OCI-LY1 (cell line): ENCODE measurements around the gene PEX10.

ENCODE experiments used
- H2AFZ ChIP-seq: fragments of 200-600 bp; sonication (generic), shearing (Covaris generic); 2 replicates; pipeline ENCODE4 v1.6.0; 2014; ENCODE audit warnings: antibody characterized with exemption, mild to moderate bottlenecking, low read length
- H3F3A ChIP-seq: fragments of 200-600 bp; sonication (generic), shearing (Covaris generic); 2 replicates; pipeline ENCODE4 v1.6.0; 2014; ENCODE audit warnings: mild to moderate bottlenecking, antibody characterized with exemption, low read length, moderate library complexity; ENCODE audit not compliant: insufficient read depth
- H3K27ac ChIP-seq: fragments of 200-600 bp; sonication (generic); 2 replicates; pipeline ENCODE4 v1.5.1; 2014; ENCODE audit warnings: low read length, mixed run types, mild to moderate bottlenecking, low read depth; ENCODE audit not compliant: poor library complexity, severe bottlenecking
- H3K27me3 ChIP-seq: fragments of 200-600 bp; sonication (generic); 2 replicates; pipeline ENCODE4 v1.6.0; 2014; ENCODE audit warnings: antibody characterized with exemption, mild to moderate bottlenecking, low read length, moderate library complexity; ENCODE audit not compliant: insufficient read depth
- H3K36me3 ChIP-seq: fragments of 200-600 bp; sonication (generic); 2 replicates; pipeline ENCODE4 v1.6.1; 2014; ENCODE audit warnings: mild to moderate bottlenecking, antibody characterized with exemption, low read length, moderate library complexity, mixed read lengths; ENCODE audit not compliant: insufficient read depth
- H3K4me1 ChIP-seq: fragments of 200-600 bp; sonication (generic); 2 replicates; pipeline ENCODE4 v1.5.1; 2014; ENCODE audit warnings: mild to moderate bottlenecking, low read length, moderate library complexity; ENCODE audit not compliant: insufficient read depth, severe bottlenecking
- H3K4me2 ChIP-seq: fragments of 200-600 bp; sonication (generic), shearing (Covaris generic); 2 replicates; pipeline ENCODE4 v1.6.1; 2014; ENCODE audit warnings: low read length
- H3K4me3 ChIP-seq: fragments of 200-600 bp; sonication (generic); 2 replicates; pipeline ENCODE4 v1.5.1; 2014; ENCODE audit warnings: low read length, low read depth, mild to moderate bottlenecking, mixed read lengths; ENCODE audit not compliant: poor library complexity, severe bottlenecking
- H3K79me2 ChIP-seq: fragments of 200-600 bp; shearing (Covaris generic); 2 replicates; pipeline ENCODE4 v1.6.1; 2016; ENCODE audit warnings: mixed run types, low read length, mixed read lengths; ENCODE audit not compliant: insufficient read depth
- H3K9ac ChIP-seq: fragments of 200-600 bp; sonication (generic), shearing (Covaris generic); 2 replicates; pipeline ENCODE4 v1.6.1; 2014; ENCODE audit warnings: mild to moderate bottlenecking, low read length, mixed read lengths
- H3K9me2 ChIP-seq: fragments of 200-600 bp; sonication (generic), shearing (Covaris generic); 2 replicates; pipeline ENCODE4 v1.6.1; 2014; ENCODE audit warnings: low read depth, mild to moderate bottlenecking, low read length, mixed read lengths
- H3K9me3 ChIP-seq: fragments of 200-600 bp; shearing (Covaris generic); 2 replicates; pipeline ENCODE4 v1.6.1; 2014; ENCODE audit warnings: low read length, mixed read lengths
- H4K20me1 ChIP-seq: fragments of 200-600 bp; sonication (generic), shearing (Covaris generic); 2 replicates; pipeline ENCODE4 v1.6.0; 2016; ENCODE audit warnings: mild to moderate bottlenecking, low read length; ENCODE audit not compliant: insufficient read depth
- CTCF ChIP-seq: fragments of 200-600 bp; sonication (generic), shearing (Covaris generic); IDR thresholded peaks from 2 replicates; pipeline ENCODE4 v1.5.1; 2017; ENCODE audit warnings: mild to moderate bottlenecking, antibody characterized with exemption, low read length, moderate library complexity, mixed read lengths
- EZH2 ChIP-seq: fragments of 200-600 bp; sonication (generic), shearing (Covaris generic); IDR thresholded peaks from 2 replicates; pipeline ENCODE4 v1.8.0; 2017; ENCODE audit warnings: borderline replicate concordance, mixed run types, mild to moderate bottlenecking, antibody characterized with exemption, low read length, moderate library complexity, mixed read lengths

Gene PEX10

DNA sequence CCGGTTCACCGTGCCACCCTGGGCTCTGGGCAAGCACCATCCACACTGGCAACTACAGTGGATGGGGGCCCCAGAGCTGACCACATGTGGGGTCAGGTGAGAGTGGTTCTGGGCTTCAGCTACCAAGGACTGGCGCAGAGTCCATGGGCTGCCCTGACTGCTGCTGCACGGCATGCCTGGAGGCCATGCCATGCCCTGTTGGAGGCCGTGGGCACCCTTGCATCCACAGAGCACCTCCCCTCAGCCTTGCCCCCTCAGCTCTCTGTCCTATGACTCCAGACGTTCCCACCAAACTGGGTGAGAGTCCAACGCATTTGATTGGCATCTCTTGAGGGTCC is 36.5 kb downstream of the PEX10 start:
- Histone ChIP-seq H3K4me3 (no peak overlapping the region), H3K4me2 (no peak overlapping the region), H3K4me1 (no peaks in the 10 kb centered on the region), H3K9me2 (no peaks in the 10 kb centered on the region), H3K27me3 (0 out of 2 replicates have a peak, but pooled peaks cover 5% of the 10 kb centered on the region), H2AFZ (no peak overlapping the region), H3K27ac (no peak overlapping the region), H3K36me3 (no peaks in the 10 kb centered on the region), H3K79me2 (no peaks in the 10 kb centered on the region), H3K9ac (no peak overlapping the region), H4K20me1 (no peaks in the 10 kb centered on the region), H3F3A (no peaks in the 10 kb centered on the region), H3K9me3 (no peaks in the 10 kb centered on the region)
- TF ChIP-seq EZH2: no peak
- no peak for TF ChIP-seq CTCF

DNA sequence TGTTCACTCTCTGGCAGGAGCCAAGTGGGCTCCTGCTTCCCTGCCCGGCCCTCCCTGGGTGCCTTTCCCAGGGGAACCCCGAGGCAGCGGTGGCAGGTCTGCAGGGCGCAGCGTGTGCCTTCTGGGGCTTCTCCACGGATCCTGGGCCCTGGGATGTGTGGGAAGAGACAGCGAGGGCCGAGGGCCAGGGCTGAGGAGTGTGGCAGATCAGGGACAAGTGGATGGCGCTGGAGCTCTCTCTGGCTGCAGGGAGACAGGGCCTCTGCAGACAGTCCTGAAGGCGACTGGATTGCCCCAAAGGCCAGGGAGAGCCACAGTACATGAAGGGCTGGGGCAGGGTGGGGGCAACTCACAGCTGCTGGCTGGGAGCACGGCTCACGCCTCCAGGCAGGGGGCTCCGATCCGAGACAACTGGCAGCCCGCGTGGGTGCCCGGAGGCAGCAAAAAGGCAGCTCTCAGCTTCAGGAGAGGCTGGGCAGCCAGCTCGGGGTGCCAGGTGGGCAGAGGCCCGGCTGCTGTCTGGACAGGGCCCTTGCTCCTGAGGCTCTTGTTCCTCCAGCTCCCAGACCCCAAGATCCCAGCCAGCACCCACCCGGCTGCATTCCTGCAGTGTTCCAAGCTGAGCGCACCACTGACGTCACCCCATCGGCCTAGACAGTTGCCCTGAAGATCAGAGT is 37.0 kb downstream of the PEX10 start:
- no peaks in the 10 kb centered on the region for H3F3A ChIP-seq
- TF ChIP-seq CTCF (no peak), EZH2 (no peak)
- no peak overlapping the region for H3K27ac ChIP-seq
- H3K9ac ChIP-seq: no peak overlapping the region
- no peaks in the 10 kb centered on the region for H3K9me3 ChIP-seq
- H3K9me2 ChIP-seq: no peaks in the 10 kb centered on the region
- no peaks in the 10 kb centered on the region for H3K36me3 ChIP-seq
- H3K4me3 ChIP-seq: no peak overlapping the region
- 0 out of 2 replicates have a peak, but pooled peaks cover 5% of the 10 kb centered on the region for H3K27me3 ChIP-seq
- no peaks in the 10 kb centered on the region for H4K20me1 ChIP-seq
- H3K79me2 ChIP-seq: no peaks in the 10 kb centered on the region
- no peak overlapping the region for H3K4me2 ChIP-seq
- H3K4me1 ChIP-seq: no peaks in the 10 kb centered on the region
- no peak overlapping the region for H2AFZ ChIP-seq

GRCh38 chr1:2374252-2375155 is 37.9 kb downstream of the PEX10 start:
- Histone ChIP-seq H3K4me2 (no peak overlapping the region), H3K9me2 (no peaks in the 10 kb centered on the region), H4K20me1 (no peaks in the 10 kb centered on the region), H3K9ac (no peak overlapping the region), H3K36me3 (no peaks in the 10 kb centered on the region), H3K27ac (no peak overlapping the region), H2AFZ (no peak overlapping the region), H3F3A (no peaks in the 10 kb centered on the region), H3K9me3 (no peaks in the 10 kb centered on the region), H3K4me3 (no peak overlapping the region), H3K4me1 (no peaks in the 10 kb centered on the region), H3K27me3 (0 out of 2 replicates have a peak, but pooled peaks cover 5% of the 10 kb centered on the region), H3K79me2 (no peaks in the 10 kb centered on the region)
- no peak for TF ChIP-seq EZH2
- TF ChIP-seq CTCF: no peak
